ENCODE measurements around the gene TIMP1. TPM values are rescaled to one million over a fixed set of nuclear protein-coding genes. Genes with fewer than 3 reads are reported as not detected.

TIMP1 gene
- total RNA-seq (2022; extraction: Qiagen RNA extraction) = 247 to 270 TPM (median 250 TPM) in 5 replicates

DNA sequence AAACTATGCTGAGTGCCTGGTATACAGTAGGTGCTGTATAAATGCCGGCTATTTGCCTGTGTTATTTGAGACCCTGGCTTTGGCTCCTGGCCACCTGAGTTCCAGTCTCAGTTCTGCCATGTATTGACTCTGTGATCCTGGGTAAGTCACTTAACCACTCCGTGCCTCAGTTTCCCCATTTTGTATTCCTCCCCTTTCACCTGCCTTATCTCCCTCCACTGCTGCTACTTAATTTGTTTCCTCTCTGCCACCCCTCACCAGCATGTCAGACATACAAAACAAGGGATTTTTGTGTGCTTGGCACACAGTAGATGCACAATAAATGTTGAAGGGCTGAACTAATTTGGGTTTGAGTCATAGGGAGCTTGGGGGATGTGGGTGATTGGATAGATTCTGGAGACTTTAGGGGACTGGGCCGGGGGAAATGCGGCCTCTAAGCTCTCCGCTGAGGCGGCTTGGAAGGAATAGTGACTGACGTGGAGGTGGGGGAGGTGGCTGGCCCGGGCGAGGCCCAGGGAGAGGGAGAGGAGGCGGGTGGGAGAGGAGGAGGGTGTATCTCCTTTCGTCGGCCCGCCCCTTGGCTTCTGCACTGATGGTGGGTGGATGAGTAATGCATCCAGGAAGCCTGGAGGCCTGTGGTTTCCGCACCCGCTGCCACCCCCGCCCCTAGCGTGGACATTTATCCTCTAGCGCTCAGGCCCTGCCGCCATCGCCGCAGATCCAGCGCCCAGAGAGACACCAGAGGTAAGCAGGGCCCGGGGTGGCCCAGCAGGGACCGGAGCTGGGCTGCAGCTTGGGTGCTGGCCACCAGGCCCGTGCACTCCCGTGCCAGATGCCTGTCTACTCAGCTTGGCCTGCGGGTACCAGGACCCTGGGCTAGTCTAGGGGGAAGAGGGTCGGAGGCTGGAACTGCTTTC, at the start of gene TIMP1:
TIMP1 (plus strand) TSS at position 706 of the 917 bp plus-strand sequence. CDS start 980 bp downstream, outside the sequence.

DNA sequence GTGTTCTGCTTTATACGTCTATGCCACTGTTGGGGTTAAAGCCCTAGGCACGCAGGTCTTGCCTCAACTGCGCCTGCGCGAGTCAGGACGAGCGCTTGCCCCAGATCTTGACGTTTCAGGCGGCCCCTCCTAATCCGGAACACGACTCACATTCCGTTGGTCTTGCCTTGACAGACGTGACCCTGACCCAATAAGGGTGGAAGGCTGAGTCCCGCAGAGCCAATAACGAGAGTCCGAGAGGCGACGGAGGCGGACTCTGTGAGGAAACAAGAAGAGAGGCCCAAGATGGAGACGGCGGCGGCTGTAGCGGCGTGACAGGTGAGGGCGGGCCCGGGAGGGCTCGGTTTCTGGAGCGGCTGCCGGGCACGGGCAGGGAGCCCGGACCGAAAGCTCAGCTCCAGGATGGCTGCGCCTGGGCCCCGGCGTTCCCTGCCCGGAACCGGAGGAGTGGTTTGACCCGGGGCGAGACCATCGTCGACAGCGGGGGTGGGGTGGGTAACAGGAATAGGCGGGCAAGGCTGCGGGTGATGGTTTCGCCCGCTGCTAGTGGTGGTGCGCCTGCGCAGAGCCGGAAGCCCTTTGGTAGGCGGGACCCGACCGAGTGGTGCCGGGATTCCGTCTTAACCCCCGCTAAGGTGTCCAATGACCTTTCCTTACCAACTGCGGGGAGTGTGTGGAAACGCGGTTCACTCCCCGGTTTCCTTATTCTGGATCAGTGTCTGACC, 21.1 kb upstream of the TIMP1 start, which contains the start of gene ARAF:
ARAF (plus strand) TSS at position 272 of the 725 bp plus-strand sequence. CDS start 1,763 bp downstream, outside the sequence.

DNA sequence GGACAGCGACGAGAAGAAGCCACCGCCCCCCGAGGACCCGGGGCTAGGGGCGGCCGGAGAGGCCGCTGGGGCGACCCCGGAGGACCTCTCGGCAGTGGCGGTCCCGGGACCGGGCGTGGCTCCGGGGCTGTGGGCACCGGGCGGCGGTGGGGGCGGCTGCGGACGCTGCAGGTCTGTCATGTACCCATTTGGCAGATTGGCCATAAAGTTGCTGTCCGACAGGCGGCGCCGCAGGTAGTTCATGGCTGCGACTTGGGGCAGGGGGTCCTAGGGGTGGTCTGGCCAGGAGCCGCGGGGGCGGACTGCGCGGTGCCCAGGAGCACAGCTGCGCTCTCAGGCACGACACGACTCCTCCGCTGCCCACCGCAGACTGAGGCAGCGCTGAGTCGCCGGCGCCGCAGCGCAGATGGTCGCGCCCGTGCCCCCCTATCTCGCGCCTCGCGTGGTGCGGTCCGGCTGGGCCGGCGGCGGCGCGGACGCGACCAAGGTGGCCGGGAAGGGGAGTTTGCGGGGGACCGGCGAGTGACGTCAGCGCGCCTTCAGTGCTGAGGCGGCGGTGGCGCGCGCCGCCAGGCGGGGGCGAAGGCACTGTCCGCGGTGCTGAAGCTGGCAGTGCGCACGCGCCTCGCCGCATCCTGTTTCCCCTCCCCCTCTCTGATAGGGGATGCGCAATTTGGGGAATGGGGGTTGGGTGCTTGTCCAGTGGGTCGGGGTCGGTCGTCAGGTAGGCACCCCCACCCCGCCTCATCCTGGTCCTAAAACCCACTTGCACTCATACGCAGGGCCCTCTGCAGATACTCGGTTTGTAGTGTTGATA, 37.5 kb downstream of the TIMP1 start, which contains the start of gene SYN1:
SYN1 (minus strand) TSS at position 372 of the 817 bp plus-strand sequence; CDS start at position 243, 129 bp downstream.

DNA sequence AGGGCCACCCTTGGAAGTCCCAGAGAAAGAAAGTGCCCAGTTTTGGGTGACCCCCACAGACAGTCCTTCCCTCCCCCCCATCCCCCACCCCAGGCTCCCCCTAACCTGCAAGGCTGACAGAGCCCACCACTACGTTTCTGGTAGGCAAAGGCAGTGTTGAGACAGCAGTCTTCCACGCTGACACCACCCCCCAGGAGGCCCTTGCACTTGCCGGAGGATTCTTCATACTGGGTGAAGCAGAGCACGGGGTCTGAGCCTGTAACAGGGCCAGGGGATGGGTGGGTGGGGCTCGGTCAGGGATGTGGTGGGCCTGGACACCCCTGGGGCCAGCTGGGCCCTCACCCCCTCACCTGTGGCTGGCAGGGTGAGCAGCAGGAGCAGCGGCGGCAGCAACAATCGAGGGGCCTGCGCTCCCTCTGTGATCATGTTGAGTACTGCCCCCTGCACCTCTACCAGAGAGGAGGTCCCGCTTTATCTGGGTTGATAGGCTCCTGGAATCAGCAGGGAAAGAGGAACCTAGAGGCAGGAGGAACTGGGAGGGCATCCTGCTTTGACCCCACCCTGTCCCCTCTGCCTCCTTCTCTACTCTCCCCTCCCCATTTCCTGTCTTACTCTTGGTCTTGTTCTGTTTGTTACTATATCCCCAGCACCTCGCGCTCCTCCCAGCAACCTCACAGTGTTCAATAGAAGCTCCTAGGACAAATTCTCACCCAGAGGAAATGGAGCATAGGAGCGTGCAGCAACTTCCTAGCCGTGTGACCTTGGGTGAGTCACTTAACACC, 47.4 kb downstream of the TIMP1 start, which contains the start of gene CFP:
CFP (minus strand) TSS at position 512 of the 782 bp plus-strand sequence; CDS start at position 426, 86 bp downstream.

Other genes starting within 250 kb of the TIMP1 start
- gene ZNF157, start 211.9 kb upstream of the TIMP1 start, total RNA-seq (2022; extraction: Qiagen RNA extraction) = 0.05 TPM in 2 of 5 replicates, not detected in the others
- 3.6 to 4.5 TPM (median 4.3 TPM) in 5 replicates for gene ZNF41, start 99.2 kb upstream of the TIMP1 start, total RNA-seq (2022; extraction: Qiagen RNA extraction)
- 40.3 to 59.5 TPM (median 55.8 TPM) in 5 replicates for gene ARAF, start 21.2 kb upstream of the TIMP1 start, total RNA-seq (2022; extraction: Qiagen RNA extraction)
- 0.15 to 0.73 TPM (median 0.42 TPM) in 5 replicates for gene SYN1, start 37.4 kb downstream of the TIMP1 start, total RNA-seq (2022; extraction: Qiagen RNA extraction)
- 0.30 to 0.95 TPM (median 0.34 TPM) in 5 replicates for gene CFP, start 47.5 kb downstream of the TIMP1 start, total RNA-seq (2022; extraction: Qiagen RNA extraction)
- 30.4 to 40.1 TPM (median 38.5 TPM) in 5 replicates for gene ELK1, start 68.1 kb downstream of the TIMP1 start, total RNA-seq (2022; extraction: Qiagen RNA extraction)
- gene UXT, start 76.7 kb downstream of the TIMP1 start, total RNA-seq (2022; extraction: Qiagen RNA extraction) = 157 to 183 TPM (median 163 TPM) in 5 replicates